Endometrial microvascular endothelial cells (primary cell): ENCODE measurements around the gene CAMK2A. TPM values are rescaled to one million over a fixed set of nuclear protein-coding genes. Genes with fewer than 3 reads are reported as not detected.

ENCODE experiments used
- in situ Hi-C: cut with HindIII; loops from 2 replicates; pipeline ENCODE4 v1.10.0; 2017; ENCODE audit warnings: low sequenced_read_pairs, low pct_unique_long_range_greater_than_20kb; ENCODE audit errors: inconsistent ontology term
- total RNA-seq: library from RNA; depleted of rRNA; stranded (reverse); fragments of >200 nt; gene quantifications from one replicate; pipeline ENCODE4 v1.2.3, GENCODE V29; 2015; ENCODE audit errors: inconsistent ontology term

CAMK2A gene
- total RNA-seq, 1 donor from 2014 or later = not detected

DNA sequence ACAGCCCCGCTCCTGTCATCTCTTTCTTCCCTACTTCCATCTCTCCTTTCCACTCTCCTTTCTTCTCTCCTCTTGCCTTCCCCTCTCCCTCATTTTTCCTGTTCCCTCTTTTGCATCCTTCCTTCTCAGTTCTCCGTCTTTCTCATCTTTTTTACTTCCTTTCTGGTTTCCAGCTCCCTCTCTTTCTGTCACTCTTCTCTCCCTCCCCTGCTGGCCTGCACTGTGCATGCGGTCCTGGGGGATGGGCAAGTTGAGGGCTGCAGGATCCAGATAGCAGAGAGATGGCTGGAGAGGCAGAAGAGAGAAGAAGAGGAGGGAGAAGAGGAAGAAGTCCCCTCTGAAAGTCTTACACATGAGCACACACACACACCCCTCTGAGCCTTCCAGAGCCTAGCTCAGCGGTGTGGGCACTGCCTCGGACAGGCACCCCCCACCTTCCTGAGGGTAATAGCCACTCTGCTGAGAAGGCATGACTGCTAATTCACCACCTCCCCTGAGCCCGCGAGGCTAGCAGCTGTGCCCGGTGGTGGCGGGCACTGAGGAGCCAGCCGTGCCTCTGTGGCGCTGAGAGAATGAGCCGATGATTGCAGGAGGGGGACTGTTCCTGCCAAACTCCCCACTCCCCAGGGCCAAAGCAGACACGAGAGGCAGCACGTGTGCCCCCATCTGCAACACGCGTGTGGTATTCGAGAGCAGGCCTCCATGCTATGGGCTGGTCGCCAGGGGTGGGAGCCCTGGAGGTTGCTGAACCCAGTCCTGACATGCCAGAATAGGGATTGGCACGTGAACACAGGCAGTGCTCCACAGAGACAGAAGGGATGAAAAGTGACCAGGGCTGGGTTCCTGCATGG, 3.7 kb upstream of the CAMK2A start:
- in situ Hi-C loops = no loop called here

GRCh38 chr5:150291388-150292385, 2.1 kb upstream of the CAMK2A start:
- in situ Hi-C loops = no loop called here

DNA sequence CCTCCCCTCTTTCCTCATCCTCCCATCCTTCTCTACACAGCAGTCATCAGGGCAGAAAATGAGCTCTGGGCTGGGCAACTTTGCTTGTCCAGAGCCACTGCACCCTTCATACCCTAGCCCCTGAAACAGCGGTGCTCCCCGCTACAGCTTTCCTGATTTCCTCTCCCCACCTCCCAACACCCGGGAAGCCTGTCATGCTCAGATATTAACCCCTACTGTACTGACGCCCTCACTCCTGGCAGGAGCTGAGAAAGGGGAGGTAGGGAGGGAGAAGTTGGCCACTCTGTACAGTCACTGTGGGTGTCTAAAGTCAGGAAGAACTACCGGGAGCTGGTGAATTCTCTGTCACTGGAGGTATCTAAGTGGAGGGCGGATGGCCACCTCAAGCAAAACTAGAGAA, 782 bp downstream of the CAMK2A start:
- in situ Hi-C loops = no loop called here

GRCh38 chr5:150288361-150288760, 1.2 kb downstream of the CAMK2A start:
- in situ Hi-C loops = no loop called here

DNA sequence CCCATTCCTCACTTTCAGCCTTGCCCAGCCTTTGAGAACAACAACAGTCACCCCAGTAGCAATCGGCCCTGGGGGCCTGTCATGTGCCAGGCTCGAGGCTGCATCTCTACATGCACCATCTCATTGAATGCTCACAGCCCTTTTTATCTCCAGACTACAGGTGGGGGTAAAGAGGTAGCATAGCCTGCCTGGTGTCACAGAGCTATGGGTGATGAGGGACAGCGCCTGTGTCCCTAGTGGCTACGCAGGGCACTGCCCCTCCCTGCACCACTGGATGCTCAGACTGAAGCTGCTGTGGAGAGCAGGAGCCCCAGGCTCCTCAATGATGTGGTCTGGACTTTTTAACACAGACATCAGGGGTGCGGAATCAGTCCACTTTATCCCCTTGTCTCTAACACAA, 2.8 kb downstream of the CAMK2A start:
- in situ Hi-C loops = no loop called here

DNA sequence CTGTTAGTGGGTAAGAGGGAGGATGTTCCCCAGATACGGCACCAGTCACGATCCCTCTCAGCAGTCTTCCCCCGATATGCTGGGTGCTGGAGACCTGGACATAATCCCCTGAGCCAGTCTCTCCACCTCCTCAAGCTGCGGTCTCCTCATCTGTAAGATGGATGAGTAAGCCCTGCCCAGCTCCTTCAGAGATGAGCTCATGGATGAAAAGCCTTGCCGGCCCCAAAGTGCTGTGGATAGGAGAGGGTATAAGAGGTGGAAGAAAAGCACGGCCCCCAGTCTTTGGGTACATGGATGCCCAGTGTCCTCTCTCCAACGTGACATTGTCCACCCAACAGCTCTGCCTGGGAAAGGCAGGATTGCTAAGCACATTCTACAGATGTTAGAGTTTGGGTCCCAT, 4.5 kb downstream of the CAMK2A start:
- in situ Hi-C loops = no loop called here

DNA sequence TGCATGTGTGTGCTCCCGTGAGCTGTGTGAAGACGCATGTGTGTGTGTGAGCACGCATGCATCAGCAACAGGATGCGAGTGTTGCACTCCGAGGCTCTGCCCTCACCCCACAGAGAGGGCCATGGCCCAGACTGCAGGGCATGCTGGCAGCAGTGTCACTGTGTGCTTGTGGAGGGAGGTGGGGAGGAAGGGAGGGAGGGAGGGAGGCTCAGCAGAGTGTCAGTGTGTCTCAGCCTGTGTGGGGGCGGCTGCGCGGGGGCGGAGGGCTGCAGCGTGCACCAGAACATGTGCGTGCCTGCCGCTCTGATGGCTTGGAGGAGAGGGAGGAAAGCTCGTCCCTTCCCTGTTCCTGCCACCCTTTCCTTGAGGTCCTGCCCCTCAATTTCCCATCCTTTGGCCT, 5.3 kb downstream of the CAMK2A start:
- in situ Hi-C loops = no loop called here

- in situ Hi-C loops = no loop called here
Observed at GRCh38 chr5:150283904-150284303, 5.7 kb downstream of the CAMK2A start.

GRCh38 chr5:150281987-150282386, 7.6 kb downstream of the CAMK2A start:
- in situ Hi-C loops = no loop called here

- in situ Hi-C loops = no loop called here
Observed at GRCh38 chr5:150279330-150280020, 10.1 kb downstream of the CAMK2A start.

DNA sequence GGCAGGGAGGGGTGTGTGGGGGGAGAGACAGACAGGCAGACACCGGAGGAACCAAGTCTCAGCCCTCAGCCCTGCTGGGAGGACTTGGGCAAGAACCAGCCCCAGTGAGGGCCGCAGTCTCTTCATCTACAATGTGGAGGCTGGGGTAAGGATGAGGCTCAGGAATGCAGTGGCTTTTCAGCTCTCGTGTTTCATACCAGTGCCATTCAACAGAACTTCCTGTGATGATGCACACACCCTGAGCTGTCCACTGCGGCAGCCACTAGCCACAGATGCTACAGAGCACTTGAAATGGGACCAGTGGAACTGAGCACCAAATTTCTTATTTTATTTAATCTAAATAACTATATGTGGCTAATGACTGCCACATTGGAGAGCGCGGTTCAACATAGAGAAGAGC, 10.7 kb downstream of the CAMK2A start:
- in situ Hi-C loops = no loop called here

GRCh38 chr5:150278046-150278730, 11.4 kb downstream of the CAMK2A start:
- in situ Hi-C loops = no loop called here

GRCh38 chr5:150277043-150277442, 12.5 kb downstream of the CAMK2A start:
- in situ Hi-C loops = no loop called here

DNA sequence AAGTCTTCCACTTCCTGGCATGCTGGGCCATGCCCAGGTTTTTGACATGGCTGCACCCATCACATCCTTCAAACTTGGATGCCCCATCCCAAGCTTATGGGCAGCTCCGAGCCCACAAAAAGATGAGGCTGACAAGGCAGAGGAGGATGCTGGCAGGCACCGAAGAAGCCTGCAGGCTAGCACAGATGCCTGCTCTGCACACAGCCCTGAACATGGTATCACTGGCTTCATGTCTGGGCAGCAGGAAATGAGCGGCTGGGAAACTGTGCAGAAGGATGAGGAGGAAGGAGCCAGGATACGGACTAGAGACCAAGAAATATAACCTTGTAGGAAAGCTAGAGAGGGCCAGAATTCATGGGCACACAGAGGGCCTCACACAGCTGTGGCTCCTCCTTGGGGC, 14.8 kb downstream of the CAMK2A start:
- in situ Hi-C loops = no loop called here

- in situ Hi-C loops = no loop called here
Observed at GRCh38 chr5:150272531-150272930, 17.0 kb downstream of the CAMK2A start.

GRCh38 chr5:150271923-150272322, 17.6 kb downstream of the CAMK2A start:
- in situ Hi-C loops = no loop called here

DNA sequence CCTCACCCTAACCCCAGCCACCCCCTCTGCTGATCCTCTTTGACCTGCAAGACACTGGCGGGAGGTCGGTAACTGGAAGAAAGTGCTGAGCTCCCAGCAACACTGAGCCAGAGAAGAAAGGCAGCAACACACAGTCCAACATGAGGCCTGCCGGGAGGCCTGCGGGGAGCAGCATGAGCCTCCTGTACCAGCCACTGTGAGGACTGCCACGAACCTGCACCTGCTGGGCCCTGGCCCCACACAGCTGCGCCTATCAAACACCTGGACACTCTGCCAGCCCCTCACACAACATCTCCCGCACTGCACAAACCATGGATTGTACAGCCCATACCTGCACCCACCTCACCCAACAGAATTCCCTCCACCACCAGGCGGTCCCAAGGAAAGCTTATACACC, 18.3 kb downstream of the CAMK2A start:
- in situ Hi-C loops = no loop called here

- in situ Hi-C loops = no loop called here
Observed at GRCh38 chr5:150270541-150271295, 18.9 kb downstream of the CAMK2A start.
